PC-3 (cell line): ENCODE data around the gene PEX19.

Source experiments
- EZH2phosphoT487 ChIP-seq: fragments of 300-600 bp; sonication (generic); IDR thresholded peaks from 2 replicates; pipeline ENCODE4 v1.6.1; 2018; ENCODE audit warnings: mild to moderate bottlenecking, antibody characterized with exemption, low read length, borderline replicate concordance
- TF ChIP-seq, protein P1 (sequence below): fragments of 300-600 bp; sonication (generic); conservative IDR thresholded peaks from 2 replicates; pipeline ENCODE4 v1.5.1; 2017; ENCODE audit warnings: antibody characterized with exemption, low read depth, mild to moderate bottlenecking, low read length

DNA sequence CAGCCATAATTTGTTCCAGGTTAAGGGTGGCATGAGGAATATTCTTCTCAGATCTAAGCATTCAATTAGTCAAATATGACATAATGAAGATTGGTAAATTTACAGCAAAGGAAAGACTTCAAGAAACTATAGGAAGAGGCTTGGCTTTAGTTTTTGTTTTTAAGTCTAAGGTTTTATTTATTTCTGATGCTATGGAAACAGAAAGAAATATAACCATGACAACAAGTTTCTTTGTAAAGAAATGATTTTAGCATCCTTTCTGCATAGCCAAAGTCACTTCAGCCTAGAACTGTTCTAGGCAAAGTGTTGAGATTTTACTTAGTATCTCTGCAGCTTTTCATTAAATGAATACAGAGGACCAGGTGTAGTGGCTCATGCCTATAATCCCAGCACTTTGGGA lies 52.0 kb downstream of the PEX19 start:
- TF ChIP-seq, protein P1, sequence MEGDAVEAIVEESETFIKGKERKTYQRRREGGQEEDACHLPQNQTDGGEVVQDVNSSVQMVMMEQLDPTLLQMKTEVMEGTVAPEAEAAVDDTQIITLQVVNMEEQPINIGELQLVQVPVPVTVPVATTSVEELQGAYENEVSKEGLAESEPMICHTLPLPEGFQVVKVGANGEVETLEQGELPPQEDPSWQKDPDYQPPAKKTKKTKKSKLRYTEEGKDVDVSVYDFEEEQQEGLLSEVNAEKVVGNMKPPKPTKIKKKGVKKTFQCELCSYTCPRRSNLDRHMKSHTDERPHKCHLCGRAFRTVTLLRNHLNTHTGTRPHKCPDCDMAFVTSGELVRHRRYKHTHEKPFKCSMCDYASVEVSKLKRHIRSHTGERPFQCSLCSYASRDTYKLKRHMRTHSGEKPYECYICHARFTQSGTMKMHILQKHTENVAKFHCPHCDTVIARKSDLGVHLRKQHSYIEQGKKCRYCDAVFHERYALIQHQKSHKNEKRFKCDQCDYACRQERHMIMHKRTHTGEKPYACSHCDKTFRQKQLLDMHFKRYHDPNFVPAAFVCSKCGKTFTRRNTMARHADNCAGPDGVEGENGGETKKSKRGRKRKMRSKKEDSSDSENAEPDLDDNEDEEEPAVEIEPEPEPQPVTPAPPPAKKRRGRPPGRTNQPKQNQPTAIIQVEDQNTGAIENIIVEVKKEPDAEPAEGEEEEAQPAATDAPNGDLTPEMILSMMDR: no peak
- no peak for TF ChIP-seq EZH2phosphoT487
